BJ (cell line): ENCODE results near the gene MYH9. TPM values are rescaled to one million over a fixed set of nuclear protein-coding genes. Genes with fewer than 3 reads are reported as not detected.
"Not testable (repeated sequence)": the region's sequence is repeated elsewhere in the genome, so short reads cannot be mapped to it uniquely, and the experiment has no call there.

Source experiments
- CTCF ChIA-PET: fragments of 350-600 bp; formaldehyde crosslinking; extraction: SDS; loops from one replicate; lab custom pipeline; 2021; ENCODE audit warnings: antibody characterized with exemption, inconsistent platforms; lab: Yijun Ruan, JAX
- POLR2A ChIA-PET: fragments of 300-600 bp; sonication (Branson Sonifier 250); formaldehyde crosslinking; extraction: SDS; loops from one replicate; lab custom pipeline; 2021; ENCODE audit warnings: antibody characterized with exemption; lab: Charles Lee
- DNase-seq: peaks from one replicate; pipeline ENCODE4 v3.0.0-alpha.2; 2011; ENCODE audit warnings: low read depth
- H3K27me3 ChIP-seq: 2 replicates; pipeline ENCODE4 v1.6.0; 2011; ENCODE audit warnings: low read length; ENCODE audit not compliant: control insufficient read depth, insufficient read depth
- H3K36me3 ChIP-seq: 2 replicates; pipeline ENCODE4 v1.5.1; 2011; ENCODE audit warnings: low read length; ENCODE audit not compliant: control insufficient read depth, insufficient read depth
- H3K4me3 ChIP-seq: 2 replicates; pipeline ENCODE4 v1.5.1; 2011; ENCODE audit warnings: low read depth, mild to moderate bottlenecking, control low read depth, low read length
- polyA plus RNA-seq: library from polyadenylated mRNA; depleted of rRNA; stranded (reverse); fragments of >200 nt; gene quantifications from 2 replicates; pipeline ENCODE4 v1.2.3, GENCODE V29; 2011
- TF ChIP-seq, protein P1 (sequence below): IDR thresholded peaks from 2 replicates; pipeline ENCODE4 v1.5.1; 2011; ENCODE audit warnings: low read depth, mild to moderate bottlenecking, control low read depth, inconsistent platforms, low read length, moderate library complexity; ENCODE audit not compliant: insufficient read depth

The MYH9 gene
- polyA plus RNA-seq, 1 experiment = 340 TPM

DNA sequence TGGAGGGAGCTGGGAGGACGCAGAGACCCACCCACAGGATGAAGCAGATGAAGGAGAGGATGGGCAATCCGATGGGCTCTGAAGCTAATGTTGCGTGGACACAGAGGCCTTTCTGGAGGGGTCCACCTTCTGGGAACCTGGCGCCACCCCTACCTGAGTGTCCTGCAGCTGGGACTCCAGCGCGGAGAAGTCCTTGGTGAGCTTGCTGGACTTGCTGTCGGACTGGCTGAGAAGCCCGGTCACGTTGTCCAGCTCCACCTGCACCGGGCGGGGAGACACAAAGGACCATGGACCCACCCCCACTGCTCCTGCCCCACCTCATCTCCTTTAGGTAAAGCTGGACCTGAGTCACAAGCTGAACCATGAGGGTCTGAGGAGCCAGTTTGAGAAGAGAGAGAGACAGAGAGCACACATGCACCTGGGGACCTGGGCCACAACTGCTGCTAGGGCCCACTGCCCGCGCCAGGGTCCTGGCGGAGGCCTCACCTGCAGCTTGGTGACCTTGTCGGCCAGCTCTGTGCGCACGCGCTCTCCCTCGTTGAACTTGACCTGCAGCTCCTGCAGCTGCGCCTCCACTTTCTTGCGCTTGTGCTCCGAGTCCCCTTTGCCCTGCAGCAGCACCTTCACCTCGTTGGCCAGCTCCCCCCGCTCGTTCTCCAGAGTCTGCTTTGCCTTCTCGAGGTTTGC lies 94.0 kb downstream of the MYH9 start:
- POLR2A ChIA-PET = no interaction called here
- peaks cover 74% of the 10 kb centered on the region for H3K36me3 ChIP-seq

DNA sequence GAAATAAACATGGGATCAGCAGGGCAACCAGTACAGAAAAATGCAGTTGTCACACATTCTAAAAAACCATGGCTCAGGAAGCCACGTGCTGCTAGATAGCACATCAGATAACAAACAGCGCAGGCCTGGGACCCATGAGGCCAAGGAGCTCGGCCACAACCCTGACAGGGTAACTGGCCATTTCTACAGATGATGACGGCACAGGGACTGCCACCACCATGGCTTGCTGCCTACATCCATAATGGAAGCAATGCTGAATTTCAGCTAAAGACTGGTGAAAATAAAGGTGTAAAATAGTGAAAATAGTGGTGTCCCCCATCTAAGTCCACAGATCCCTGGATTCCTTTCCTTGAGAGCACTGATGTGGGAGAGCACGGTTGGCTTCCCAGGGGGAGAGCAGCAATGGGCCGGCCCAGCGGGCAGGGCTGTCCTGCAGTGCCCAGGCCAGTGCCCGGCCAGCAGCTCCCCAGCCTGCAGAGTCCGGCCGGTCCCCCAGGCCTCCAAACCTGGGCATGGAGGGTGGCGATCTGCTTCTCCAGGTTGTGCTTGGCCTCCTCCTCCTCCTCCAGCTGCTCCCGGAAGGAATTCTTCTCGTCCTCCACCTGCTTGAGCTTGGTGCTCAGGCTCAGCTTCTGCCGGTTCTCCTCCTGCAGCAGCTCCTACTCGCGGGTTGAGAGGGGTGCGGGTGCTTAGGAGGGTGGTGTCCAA lies 94.8 kb downstream of the MYH9 start:
- ChIA-PET POLR2A (no interaction called here), CTCF (interaction anchor here (1.6 to 3.8 kb wide), 4 partner anchors 8 to 178 kb away, joined by 8 to 16 read pairs (median 12); no protein-coding TSS in a partner anchor)
- TF ChIP-seq, protein P1, sequence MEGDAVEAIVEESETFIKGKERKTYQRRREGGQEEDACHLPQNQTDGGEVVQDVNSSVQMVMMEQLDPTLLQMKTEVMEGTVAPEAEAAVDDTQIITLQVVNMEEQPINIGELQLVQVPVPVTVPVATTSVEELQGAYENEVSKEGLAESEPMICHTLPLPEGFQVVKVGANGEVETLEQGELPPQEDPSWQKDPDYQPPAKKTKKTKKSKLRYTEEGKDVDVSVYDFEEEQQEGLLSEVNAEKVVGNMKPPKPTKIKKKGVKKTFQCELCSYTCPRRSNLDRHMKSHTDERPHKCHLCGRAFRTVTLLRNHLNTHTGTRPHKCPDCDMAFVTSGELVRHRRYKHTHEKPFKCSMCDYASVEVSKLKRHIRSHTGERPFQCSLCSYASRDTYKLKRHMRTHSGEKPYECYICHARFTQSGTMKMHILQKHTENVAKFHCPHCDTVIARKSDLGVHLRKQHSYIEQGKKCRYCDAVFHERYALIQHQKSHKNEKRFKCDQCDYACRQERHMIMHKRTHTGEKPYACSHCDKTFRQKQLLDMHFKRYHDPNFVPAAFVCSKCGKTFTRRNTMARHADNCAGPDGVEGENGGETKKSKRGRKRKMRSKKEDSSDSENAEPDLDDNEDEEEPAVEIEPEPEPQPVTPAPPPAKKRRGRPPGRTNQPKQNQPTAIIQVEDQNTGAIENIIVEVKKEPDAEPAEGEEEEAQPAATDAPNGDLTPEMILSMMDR = no peak
- DNase-seq = no peak
- Histone ChIP-seq H3K36me3 (peaks cover 75% of the 10 kb centered on the region), H3K27me3 (no peaks in the 10 kb centered on the region), H3K4me3 (no peak overlapping the region)

More for the DNA sequence above, 94.0 kb downstream of the MYH9 start:
- TF ChIP-seq, protein P1 = no peak
- H3K27me3 ChIP-seq = no peaks in the 10 kb centered on the region
- H3K4me3 ChIP-seq = no peak overlapping the region
- no peak for DNase-seq
- CTCF ChIA-PET = interaction anchor here (0.6 to 3.8 kb wide), 6 partner anchors 7 to 193 kb away, joined by 3 to 16 read pairs (median 8); no protein-coding TSS in a partner anchor

DNA sequence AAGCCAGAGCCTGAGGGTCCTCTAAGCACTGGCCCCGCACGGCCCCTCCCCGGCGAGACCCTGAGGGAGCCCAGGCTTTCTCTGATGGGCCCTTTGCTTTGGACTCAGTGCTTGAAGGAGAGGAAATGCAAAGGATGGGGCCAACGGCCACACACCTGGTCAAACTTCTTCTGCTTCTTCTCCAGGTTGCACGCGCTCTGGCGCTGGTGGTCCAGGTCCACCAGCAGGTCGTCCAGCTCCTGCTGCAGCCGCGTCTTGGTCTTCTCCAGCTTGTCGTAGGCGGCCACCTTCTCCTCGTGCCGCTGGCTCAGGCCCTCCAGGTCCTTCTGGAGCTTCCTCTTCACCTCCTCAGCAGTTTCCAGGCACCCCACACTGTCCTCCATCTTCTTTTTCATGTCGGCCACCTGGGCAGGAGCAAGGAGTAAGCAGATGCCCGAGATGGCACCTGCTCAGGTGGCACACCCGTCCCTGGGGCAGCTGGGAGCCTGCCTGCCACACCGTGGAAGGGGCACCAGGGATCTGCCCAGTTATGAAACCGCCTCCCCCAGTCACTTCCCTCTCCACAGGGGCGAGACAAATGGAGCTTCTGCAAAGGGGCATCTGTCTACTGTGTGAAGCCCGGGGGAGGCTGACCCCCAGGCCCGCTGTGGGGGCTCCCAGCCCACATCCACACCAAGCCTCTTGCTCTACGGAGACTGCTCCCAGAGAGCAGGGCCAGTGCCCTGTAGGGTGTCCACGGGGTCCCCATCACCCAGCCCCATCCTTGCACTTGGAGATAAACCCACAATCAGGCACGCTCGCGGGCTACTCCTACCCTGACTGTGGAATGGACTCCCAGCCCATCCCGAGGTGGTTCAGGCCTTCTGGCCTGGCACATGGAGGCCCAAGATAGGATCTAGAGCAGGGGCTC lies 95.7 kb downstream of the MYH9 start:
- TF ChIP-seq, protein P1 = no peak
- H3K4me3 ChIP-seq = no peak overlapping the region
- CTCF ChIA-PET = interaction anchor here (1.6 to 3.8 kb wide), 4 partner anchors 9 to 178 kb away, joined by 8 to 16 read pairs (median 12); no protein-coding TSS in a partner anchor
- DNase-seq = no peak
- POLR2A ChIA-PET = no interaction called here
- H3K36me3 ChIP-seq = peaks cover 71% of the 10 kb centered on the region
- H3K27me3 ChIP-seq = no peaks in the 10 kb centered on the region

GRCh38 chr22:36290391-36291075 lies 97.2 kb downstream of the MYH9 start:
- H3K36me3 ChIP-seq = peaks cover 73% of the 10 kb centered on the region
- H3K27me3 ChIP-seq, DNase-seq, H3K4me3 ChIP-seq, CTCF ChIA-PET, POLR2A ChIA-PET: not testable (repeated sequence)

- DNase-seq, H3K27me3 ChIP-seq, POLR2A ChIA-PET, H3K4me3 ChIP-seq: not testable (repeated sequence)
- CTCF ChIA-PET = interaction anchor here (1.5 kb wide), 1 partner anchor 9 kb away, joined by 5 read pairs; no protein-coding TSS in a partner anchor
- peaks cover 73% of the 10 kb centered on the region for H3K36me3 ChIP-seq
Measured at GRCh38 chr22:36289948-36290371, 97.8 kb downstream of the MYH9 start.
